H1 (cell line): ENCODE results near the gene CALHM5.

Experiments used
- CEBPB ChIP-seq: IDR thresholded peaks from 2 replicates; pipeline ENCODE4 v1.6.1; 2012; ENCODE audit warnings: low read depth, low read length
- GABPA ChIP-seq: IDR thresholded peaks from 2 replicates; pipeline ENCODE4 v1.6.1; 2011; ENCODE audit warnings: mild to moderate bottlenecking, low read length, moderate library complexity, borderline replicate concordance; ENCODE audit not compliant: insufficient read depth
- HDAC6 ChIP-seq: IDR thresholded peaks from one replicate; pipeline ENCODE4 v1.7.1; 2012; ENCODE audit warnings: low read depth, mild to moderate bottlenecking, inconsistent platforms, low read length, moderate library complexity
- POLR2AphosphoS5 ChIP-seq: IDR thresholded peaks from 2 replicates; pipeline ENCODE4 v1.6.1; 2011; ENCODE audit warnings: low read depth, low read length
- RFX5 ChIP-seq: IDR thresholded peaks from 2 replicates; pipeline ENCODE4 v1.6.1; 2011; ENCODE audit warnings: low read depth, low read length, improper control_type of control experiment, borderline replicate concordance
- TAF1 ChIP-seq: IDR thresholded peaks from 2 replicates; pipeline ENCODE4 v1.6.1; 2011; ENCODE audit warnings: mild to moderate bottlenecking, low read depth, low read length
- YY1 ChIP-seq: IDR thresholded peaks from 2 replicates; pipeline ENCODE4 v1.6.1; 2011; ENCODE audit warnings: low read depth, mild to moderate bottlenecking, low read length
- ZNF274 ChIP-seq: IDR thresholded peaks from 2 replicates; pipeline ENCODE4 v1.7.0; 2012; ENCODE audit warnings: low read length, borderline replicate concordance; ENCODE audit errors: extremely low read depth
- TF ChIP-seq, protein P1 (sequence below), 3 experiments: IDR thresholded peaks; 1 replicate in 2 of 3; 2 replicates in 1 of 3; pipeline versions ENCODE4 v1.5.1 to v1.6.1; 2011; ENCODE audit warnings: low read length in 3 of 3, mild to moderate bottlenecking in 3 of 3, inconsistent platforms in 2 of 3, low read depth in 1 of 3, moderate library complexity in 1 of 3; ENCODE audit not compliant: insufficient read depth in 1 of 3; ENCODE audit errors: control extremely low read depth in 1 of 3

DNA sequence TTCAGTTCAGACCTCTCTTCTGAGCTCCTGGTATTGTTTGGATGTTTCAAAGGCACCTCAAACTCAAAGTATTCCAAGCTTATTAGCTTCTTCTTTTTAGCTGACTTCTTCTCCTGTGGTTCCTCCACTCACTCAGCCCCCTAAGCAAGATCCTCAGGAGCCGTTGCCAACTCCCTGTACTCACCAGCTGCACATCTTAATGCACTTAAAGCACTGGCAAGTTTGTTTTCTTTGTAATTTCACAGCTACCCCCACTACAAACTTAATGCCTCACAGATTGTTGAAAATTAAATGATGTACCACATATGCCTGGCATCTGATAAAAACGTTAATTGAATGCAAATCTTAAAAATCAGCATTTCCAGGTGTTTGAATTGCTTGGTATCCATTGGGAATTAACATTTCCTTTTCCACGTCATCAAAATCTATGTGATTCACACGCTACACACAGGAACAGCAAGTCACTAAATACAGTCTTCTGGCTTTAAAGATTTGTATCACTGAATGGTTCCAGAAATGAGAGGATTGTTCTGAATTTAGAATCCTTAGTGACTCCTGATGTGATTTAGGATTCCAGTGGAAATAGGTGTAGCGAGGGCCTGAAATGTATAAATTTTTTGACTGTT is 25.8 kb upstream of the CALHM5 start:
- TF ChIP-seq, protein P1, sequence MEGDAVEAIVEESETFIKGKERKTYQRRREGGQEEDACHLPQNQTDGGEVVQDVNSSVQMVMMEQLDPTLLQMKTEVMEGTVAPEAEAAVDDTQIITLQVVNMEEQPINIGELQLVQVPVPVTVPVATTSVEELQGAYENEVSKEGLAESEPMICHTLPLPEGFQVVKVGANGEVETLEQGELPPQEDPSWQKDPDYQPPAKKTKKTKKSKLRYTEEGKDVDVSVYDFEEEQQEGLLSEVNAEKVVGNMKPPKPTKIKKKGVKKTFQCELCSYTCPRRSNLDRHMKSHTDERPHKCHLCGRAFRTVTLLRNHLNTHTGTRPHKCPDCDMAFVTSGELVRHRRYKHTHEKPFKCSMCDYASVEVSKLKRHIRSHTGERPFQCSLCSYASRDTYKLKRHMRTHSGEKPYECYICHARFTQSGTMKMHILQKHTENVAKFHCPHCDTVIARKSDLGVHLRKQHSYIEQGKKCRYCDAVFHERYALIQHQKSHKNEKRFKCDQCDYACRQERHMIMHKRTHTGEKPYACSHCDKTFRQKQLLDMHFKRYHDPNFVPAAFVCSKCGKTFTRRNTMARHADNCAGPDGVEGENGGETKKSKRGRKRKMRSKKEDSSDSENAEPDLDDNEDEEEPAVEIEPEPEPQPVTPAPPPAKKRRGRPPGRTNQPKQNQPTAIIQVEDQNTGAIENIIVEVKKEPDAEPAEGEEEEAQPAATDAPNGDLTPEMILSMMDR (IDR thresholded peaks at IDR 0.05; ENCODE audit: control extremely low read depth in 1 of 3, insufficient read depth in 1 of 3, low read depth in 1 of 3, low read length in 3 of 3), result no peak
- TF ChIP-seq CEBPB (no peak), GABPA (no peak), POLR2AphosphoS5 (no peak), TAF1 (no peak), HDAC6 (no peak), YY1 (no peak), ZNF274 (no peak), RFX5 (no peak)
